HG03442 (cell line): ENCODE results near the gene ARL16.
"Not testable (repeated sequence)": the region's sequence is repeated elsewhere in the genome, so short reads cannot be mapped to it uniquely, and the experiment has no call there.

ENCODE experiments used
- ATAC-seq: cut with Tn5 transposase; IDR thresholded peaks from one replicate; pipeline ENCODE4 v1.9.1; 2021; ENCODE audit warnings: mild to moderate bottlenecking, moderate library complexity; ENCODE audit not compliant: unreplicated experiment

The ARL16 gene

GRCh38 chr17:81696218-81696941, 12.8 kb upstream of the ARL16 start:
- ATAC-seq = no peak

GRCh38 chr17:81695801-81696200, 12.2 kb upstream of the ARL16 start:
- ATAC-seq = no peak

- ATAC-seq = no peak
These were observed 11.6 kb upstream of the ARL16 start for GRCh38 chr17:81695211-81695610.

GRCh38 chr17:81694810-81695209, 11.2 kb upstream of the ARL16 start:
- ATAC-seq = no peak

GRCh38 chr17:81693509-81694210, 10.1 kb upstream of the ARL16 start:
- no peak for ATAC-seq

- ATAC-seq = no peak
These were observed 8.0 kb upstream of the ARL16 start for GRCh38 chr17:81691608-81692007.

GRCh38 chr17:81691196-81691595, 7.6 kb upstream of the ARL16 start:
- no peak for ATAC-seq

- ATAC-seq = no peak
These were observed 7.0 kb upstream of the ARL16 start for GRCh38 chr17:81690549-81690948.

GRCh38 chr17:81690066-81690465, 6.5 kb upstream of the ARL16 start:
- ATAC-seq = no peak

GRCh38 chr17:81688616-81689015, 5.0 kb upstream of the ARL16 start:
- no peak for ATAC-seq

GRCh38 chr17:81687770-81688541, 4.4 kb upstream of the ARL16 start:
- no peak for ATAC-seq

- no peak for ATAC-seq
These were observed 3.0 kb upstream of the ARL16 start for GRCh38 chr17:81686614-81687013.

- ATAC-seq = no peak
These were observed 1.5 kb upstream of the ARL16 start for GRCh38 chr17:81685108-81685507.

- ATAC-seq = no peak
These were observed 880 bp upstream of the ARL16 start for GRCh38 chr17:81684442-81684911.

- peak; percentile 1 for ATAC-seq
These were observed 401 bp downstream of the ARL16 start for GRCh38 chr17:81683208-81683583.

- no peak for ATAC-seq
These were observed 911 bp downstream of the ARL16 start for GRCh38 chr17:81682565-81683207.

- ATAC-seq = no peak
These were observed 1.9 kb downstream of the ARL16 start for GRCh38 chr17:81681672-81682071.

GRCh38 chr17:81680150-81680549, 3.4 kb downstream of the ARL16 start:
- no peak for ATAC-seq

- no peak for ATAC-seq
These were observed 6.7 kb downstream of the ARL16 start for GRCh38 chr17:81676906-81677305.

- ATAC-seq = not testable (repeated sequence)
These were observed 7.9 kb downstream of the ARL16 start for GRCh38 chr17:81675515-81676221.
